Nephron (organoid): ENCODE results near the gene SARS1.

Experiments used
- H3K27ac Mint-ChIP-seq, 3 experiments: 2 replicates each; pipeline ENCODE4 v1.8.0; 2020; ENCODE audit warnings: mixed read lengths in 3 of 3, mild to moderate bottlenecking in 2 of 3, moderate library complexity in 1 of 3
- H3K27me3 Mint-ChIP-seq: 2 replicates; pipeline ENCODE4 v1.8.0; 2021; ENCODE audit warnings: low read depth, mild to moderate bottlenecking, moderate library complexity, mixed read lengths
- H3K36me3 Mint-ChIP-seq: 2 replicates; pipeline ENCODE4 v1.8.0; 2020; ENCODE audit warnings: low read depth, mixed read lengths
- H3K4me1 Mint-ChIP-seq: 2 replicates; pipeline ENCODE4 v1.8.0; 2020; ENCODE audit warnings: mixed read lengths
- H3K4me3 Mint-ChIP-seq, 3 experiments: 2 replicates each; pipeline ENCODE4 v1.8.0; 2020; ENCODE audit warnings: mild to moderate bottlenecking in 3 of 3, mixed read lengths in 3 of 3, moderate library complexity in 2 of 3
- H3K9me3 Mint-ChIP-seq: 2 replicates; pipeline ENCODE4 v1.8.0; 2020; ENCODE audit warnings: mixed read lengths
- CTCF ChIP-seq, 3 experiments: fragments of 200-600 bp; sonication (generic); IDR thresholded peaks; one replicate each; pipeline ENCODE4 v1.5.0; 2021; ENCODE audit warnings: antibody characterized with exemption in 3 of 3; ENCODE audit not compliant: unreplicated experiment in 3 of 3

The SARS1 gene

GRCh38 chr1:109275706-109276345, 62.1 kb downstream of the SARS1 start:
- H3K27me3 Mint-ChIP-seq = peaks cover 14% of the 10 kb centered on the region
- peaks cover 54% of the 10 kb centered on the region for H3K4me1 Mint-ChIP-seq
- TF ChIP-seq CTCF (IDR thresholded peaks at IDR 0.05; ENCODE audit: unreplicated experiment in 3 of 3) = no peak
- H3K27ac Mint-ChIP-seq = peak overlapping the region; percentile 86 to 93 (median 92)
- H3K4me3 Mint-ChIP-seq = peak overlapping the region; percentile 19 to 42 (median 40)
- H3K9me3 Mint-ChIP-seq = no peaks in the 10 kb centered on the region
- H3K36me3 Mint-ChIP-seq = peaks cover 15% of the 10 kb centered on the region

GRCh38 chr1:109277434-109278204, 63.9 kb downstream of the SARS1 start:
- Mint-ChIP-seq H3K27me3 (peaks cover 12% of the 10 kb centered on the region), H3K4me3 (peak overlapping the region in 1 of 3 experiments; percentile 12), H3K36me3 (peaks cover 14% of the 10 kb centered on the region), H3K27ac (peak overlapping the region; percentile 56 to 89 (median 82)), H3K9me3 (no peaks in the 10 kb centered on the region), H3K4me1 (peaks cover 61% of the 10 kb centered on the region)
- TF ChIP-seq CTCF (IDR thresholded peaks at IDR 0.05; ENCODE audit: unreplicated experiment in 3 of 3) = peak; percentile 77 to 89 (median 85)

GRCh38 chr1:109279615-109280278, 66.0 kb downstream of the SARS1 start:
- TF ChIP-seq CTCF (IDR thresholded peaks at IDR 0.05; ENCODE audit: unreplicated experiment in 3 of 3) = no peak
- Mint-ChIP-seq H3K9me3 (no peaks in the 10 kb centered on the region), H3K27me3 (peaks cover 8% of the 10 kb centered on the region), H3K4me1 (peaks cover 61% of the 10 kb centered on the region), H3K4me3 (peak overlapping the region; percentile 47 to 69 (median 60)), H3K27ac (peak overlapping the region in 2 of 3 experiments; percentile 20 to 21), H3K36me3 (peaks cover 10% of the 10 kb centered on the region)

GRCh38 chr1:109280862-109281261, 67.1 kb downstream of the SARS1 start:
- H3K4me3 Mint-ChIP-seq = peak overlapping the region; percentile 57 to 85 (median 78)
- H3K27me3 Mint-ChIP-seq = peaks cover under 1% of the 10 kb centered on the region
- H3K36me3 Mint-ChIP-seq = peaks cover 10% of the 10 kb centered on the region
- H3K27ac Mint-ChIP-seq = peak overlapping the region; percentile 56 to 66 (median 66)
- TF ChIP-seq CTCF (IDR thresholded peaks at IDR 0.05; ENCODE audit: unreplicated experiment in 3 of 3) = no peak
- H3K4me1 Mint-ChIP-seq = peaks cover 55% of the 10 kb centered on the region
- no peaks in the 10 kb centered on the region for H3K9me3 Mint-ChIP-seq

GRCh38 chr1:109281680-109282496, 68.2 kb downstream of the SARS1 start:
- H3K27ac Mint-ChIP-seq = peak overlapping the region; percentile 66 to 84 (median 69)
- no peaks in the 10 kb centered on the region for H3K9me3 Mint-ChIP-seq
- peak overlapping the region; percentile 95 to 99 (median 98) for H3K4me3 Mint-ChIP-seq
- peaks cover 10% of the 10 kb centered on the region for H3K36me3 Mint-ChIP-seq
- peaks cover 53% of the 10 kb centered on the region for H3K4me1 Mint-ChIP-seq
- no peak for TF ChIP-seq CTCF (IDR thresholded peaks at IDR 0.05; ENCODE audit: unreplicated experiment in 3 of 3)
- H3K27me3 Mint-ChIP-seq = no peaks in the 10 kb centered on the region
